HG03520 (cell line): ENCODE measurements around the gene ALDH1A3.

Source experiments
- ATAC-seq: cut with Tn5 transposase; IDR thresholded peaks from one replicate; pipeline ENCODE4 v1.9.1; 2021; ENCODE audit warnings: mild to moderate bottlenecking, moderate library complexity; ENCODE audit not compliant: unreplicated experiment

The ALDH1A3 gene

GRCh38 chr15:100900795-100901169, 21.2 kb downstream of the ALDH1A3 start:
- no peak for ATAC-seq

GRCh38 chr15:100901296-100901695, 21.7 kb downstream of the ALDH1A3 start:
- no peak for ATAC-seq

- ATAC-seq = no peak
These were observed 22.2 kb downstream of the ALDH1A3 start for GRCh38 chr15:100901702-100902435.

GRCh38 chr15:100902436-100903167, 23.0 kb downstream of the ALDH1A3 start:
- ATAC-seq = no peak

- no peak for ATAC-seq
These were observed 23.5 kb downstream of the ALDH1A3 start for GRCh38 chr15:100903168-100903554.

GRCh38 chr15:100905850-100906249, 26.2 kb downstream of the ALDH1A3 start:
- no peak for ATAC-seq

GRCh38 chr15:100908466-100908865, 28.8 kb downstream of the ALDH1A3 start:
- no peak for ATAC-seq

- ATAC-seq = no peak
These were observed 29.9 kb downstream of the ALDH1A3 start for GRCh38 chr15:100909565-100909964.

- ATAC-seq = no peak
These were observed 30.6 kb downstream of the ALDH1A3 start for GRCh38 chr15:100909989-100910955.

GRCh38 chr15:100911086-100911485, 31.5 kb downstream of the ALDH1A3 start:
- ATAC-seq = no peak

- no peak for ATAC-seq
These were observed 34.3 kb downstream of the ALDH1A3 start for GRCh38 chr15:100913961-100914360.

- no peak for ATAC-seq
These were observed 35.2 kb downstream of the ALDH1A3 start for GRCh38 chr15:100914876-100915275.

GRCh38 chr15:100918034-100918689, 38.5 kb downstream of the ALDH1A3 start:
- peak; percentile 67 for ATAC-seq

GRCh38 chr15:100918690-100919480, 39.3 kb downstream of the ALDH1A3 start, which contains the start of gene LRRK1:
TSS of gene LRRK1 (plus strand) at chr15:100919357. CDS start at chr15:100924633, 5,276 bp downstream.
- peak; percentile 19 for ATAC-seq

GRCh38 chr15:100919481-100920405, 40.1 kb downstream of the ALDH1A3 start:
- ATAC-seq = peak; percentile 4

- ATAC-seq = no peak
These were observed 41.0 kb downstream of the ALDH1A3 start for GRCh38 chr15:100920516-100921135.

- ATAC-seq = no peak
These were observed 42.8 kb downstream of the ALDH1A3 start for GRCh38 chr15:100922192-100923040.
